Measurements from ENCODE around the gene KLHL29. TPM values are rescaled to one million over a fixed set of nuclear protein-coding genes. Genes with fewer than 3 reads are reported as not detected.

The KLHL29 gene
- total RNA-seq, 2 experiments from 2014 or later: 2.5 to 2.7 TPM

DNA sequence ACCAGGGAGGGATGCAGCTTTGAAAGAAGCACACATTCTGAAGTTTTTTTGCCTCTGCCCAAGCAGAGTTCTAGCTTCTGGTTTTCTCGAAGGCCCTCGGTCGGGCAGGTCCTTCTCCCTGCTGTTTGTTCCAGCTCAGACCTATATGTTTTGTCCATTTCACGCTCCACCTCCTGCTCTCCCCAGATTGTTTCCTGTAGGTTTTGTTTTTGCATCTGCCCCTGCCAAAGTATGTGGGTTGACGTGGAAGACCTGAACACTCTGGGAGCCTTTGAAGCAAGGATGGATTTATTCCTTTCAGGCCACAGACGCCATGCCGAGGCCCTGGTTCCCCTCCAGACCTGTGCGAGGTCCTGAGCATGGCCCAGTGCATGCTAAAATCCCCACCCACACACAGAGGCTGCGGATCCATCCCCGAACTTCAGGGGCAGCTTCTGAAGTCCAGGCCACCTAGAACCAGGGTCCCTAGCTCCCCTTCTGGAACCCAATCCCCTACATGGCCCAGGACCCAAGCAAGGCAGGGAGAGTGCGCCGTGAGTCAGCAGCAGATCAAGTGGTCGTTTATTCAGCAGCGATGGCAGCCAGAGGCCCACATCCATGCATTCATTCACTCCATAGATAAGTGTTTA lies 205.4 kb downstream of the KLHL29 start:
- DNase-seq (no peak), ATAC-seq (ENCODE audit: poor library complexity) (no peak)
- Histone ChIP-seq H3K9me3 (ENCODE audit: control insufficient read depth in 1 of 2, insufficient read depth in 1 of 2, low read length in 2 of 2) (no peaks in the 10 kb centered on the region), H3K4me1 (ENCODE audit: insufficient read depth, low read length) (no peaks in the 10 kb centered on the region), H3K4me3 (ENCODE audit: low read length) (no peak overlapping the region), H3K27ac (ENCODE audit: low read depth in 1 of 2, low read length in 2 of 2) (no peak overlapping the region), H3K27me3 (ENCODE audit: control insufficient read depth in 1 of 2, insufficient read depth in 2 of 2, low read length in 2 of 2) (no peaks in the 10 kb centered on the region), H3K36me3 (ENCODE audit: insufficient read depth, low read length) (no peaks in the 10 kb centered on the region)
- no peaks in the 10 kb centered on the region for H3K36me3 Mint-ChIP-seq (ENCODE audit: low read depth)
- no peaks in the 10 kb centered on the region for H3K4me1 Mint-ChIP-seq (ENCODE audit: low read depth)
- TF ChIP-seq, protein P1, sequence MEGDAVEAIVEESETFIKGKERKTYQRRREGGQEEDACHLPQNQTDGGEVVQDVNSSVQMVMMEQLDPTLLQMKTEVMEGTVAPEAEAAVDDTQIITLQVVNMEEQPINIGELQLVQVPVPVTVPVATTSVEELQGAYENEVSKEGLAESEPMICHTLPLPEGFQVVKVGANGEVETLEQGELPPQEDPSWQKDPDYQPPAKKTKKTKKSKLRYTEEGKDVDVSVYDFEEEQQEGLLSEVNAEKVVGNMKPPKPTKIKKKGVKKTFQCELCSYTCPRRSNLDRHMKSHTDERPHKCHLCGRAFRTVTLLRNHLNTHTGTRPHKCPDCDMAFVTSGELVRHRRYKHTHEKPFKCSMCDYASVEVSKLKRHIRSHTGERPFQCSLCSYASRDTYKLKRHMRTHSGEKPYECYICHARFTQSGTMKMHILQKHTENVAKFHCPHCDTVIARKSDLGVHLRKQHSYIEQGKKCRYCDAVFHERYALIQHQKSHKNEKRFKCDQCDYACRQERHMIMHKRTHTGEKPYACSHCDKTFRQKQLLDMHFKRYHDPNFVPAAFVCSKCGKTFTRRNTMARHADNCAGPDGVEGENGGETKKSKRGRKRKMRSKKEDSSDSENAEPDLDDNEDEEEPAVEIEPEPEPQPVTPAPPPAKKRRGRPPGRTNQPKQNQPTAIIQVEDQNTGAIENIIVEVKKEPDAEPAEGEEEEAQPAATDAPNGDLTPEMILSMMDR (IDR thresholded peaks at IDR 0.05): no peak
- H3K9me3 Mint-ChIP-seq: no peaks in the 10 kb centered on the region
- CTCF ChIA-PET: no interaction called here
- no peak overlapping the region for H3K27ac Mint-ChIP-seq
- intact Hi-C loops (cut with DNase I, micrococcal nuclease): no loop called here
- POLR2A ChIA-PET: no interaction called here
- no peak overlapping the region for H3K4me3 Mint-ChIP-seq
- no peaks in the 10 kb centered on the region for H3K27me3 Mint-ChIP-seq

DNA sequence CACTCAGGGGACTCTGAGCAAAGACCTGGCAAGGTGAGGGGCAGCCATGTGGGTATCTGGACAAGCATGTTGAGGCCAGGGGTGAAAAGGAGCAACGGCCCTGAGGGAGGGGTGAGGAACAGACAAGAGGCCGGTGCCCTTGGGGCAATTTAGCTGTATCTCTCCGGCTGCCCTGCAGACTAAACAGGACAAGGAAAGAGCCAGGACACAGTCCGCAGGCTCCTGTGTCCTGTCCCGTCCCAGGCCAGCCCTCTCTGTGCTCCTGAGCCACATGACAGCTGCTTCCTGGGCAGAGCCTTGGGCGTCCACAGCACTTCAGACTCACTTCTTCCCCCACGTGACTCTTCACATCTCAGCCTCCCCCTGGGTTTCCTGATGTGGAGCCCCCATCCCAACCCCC lies 206.1 kb downstream of the KLHL29 start:
- H3K36me3 Mint-ChIP-seq (ENCODE audit: low read depth): no peaks in the 10 kb centered on the region
- CTCF ChIA-PET: no interaction called here
- TF ChIP-seq, protein P1 (IDR thresholded peaks at IDR 0.05): no peak

DNA sequence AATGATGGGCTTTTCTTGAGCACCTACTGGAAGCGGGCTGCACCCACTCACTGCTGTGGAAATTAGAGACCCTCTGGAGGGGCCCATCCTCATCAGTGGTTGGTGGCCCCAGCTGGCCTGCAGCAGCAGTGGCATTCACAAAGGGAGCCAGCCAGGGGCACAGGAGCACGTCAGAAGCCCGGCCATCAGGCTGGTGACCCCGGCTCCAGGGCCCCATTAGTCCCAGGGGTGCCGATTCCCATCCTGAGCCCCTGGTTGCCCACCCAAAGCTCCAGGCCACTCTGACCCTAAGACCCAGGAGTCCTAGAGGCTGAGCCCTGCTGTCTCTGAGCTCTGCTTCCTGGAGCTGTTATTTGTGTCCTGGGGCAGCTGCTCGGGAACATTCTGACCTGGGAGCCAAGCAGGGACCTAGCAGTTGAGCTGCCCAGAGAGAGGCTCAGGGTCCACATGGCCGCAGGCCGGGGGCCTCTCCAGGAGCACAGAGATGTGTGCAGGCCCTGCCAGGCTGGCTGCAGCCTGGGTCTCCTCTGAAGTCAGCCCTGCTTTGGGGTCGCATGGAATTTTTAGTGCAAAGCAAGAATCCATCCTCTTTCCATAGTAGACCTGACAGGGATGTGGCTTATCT lies 207.2 kb downstream of the KLHL29 start:
- no peak overlapping the region for H3K27ac Mint-ChIP-seq
- Histone ChIP-seq H3K36me3 (ENCODE audit: insufficient read depth, low read length) (no peaks in the 10 kb centered on the region), H3K27ac (ENCODE audit: low read depth in 1 of 2, low read length in 2 of 2) (no peak overlapping the region), H3K9me3 (ENCODE audit: control insufficient read depth in 1 of 2, insufficient read depth in 1 of 2, low read length in 2 of 2) (no peaks in the 10 kb centered on the region), H3K4me1 (ENCODE audit: insufficient read depth, low read length) (no peaks in the 10 kb centered on the region), H3K4me3 (ENCODE audit: low read length) (no peak overlapping the region), H3K27me3 (ENCODE audit: control insufficient read depth in 1 of 2, insufficient read depth in 2 of 2, low read length in 2 of 2) (no peaks in the 10 kb centered on the region)
- H3K4me3 Mint-ChIP-seq: no peak overlapping the region
- no peak for DNase-seq
- POLR2A ChIA-PET: interaction anchor here (0.5 kb wide), 1 partner anchor 10 kb away, joined by 3 read pairs; no protein-coding TSS in a partner anchor
- H3K27me3 Mint-ChIP-seq: no peaks in the 10 kb centered on the region
- CTCF ChIA-PET: no interaction called here
- H3K4me1 Mint-ChIP-seq (ENCODE audit: low read depth): no peaks in the 10 kb centered on the region
- H3K9me3 Mint-ChIP-seq: no peaks in the 10 kb centered on the region
- no peaks in the 10 kb centered on the region for H3K36me3 Mint-ChIP-seq (ENCODE audit: low read depth)
- TF ChIP-seq, protein P1 (IDR thresholded peaks at IDR 0.05): no peak
- ATAC-seq (ENCODE audit: poor library complexity): no peak
- intact Hi-C loops (cut with DNase I, micrococcal nuclease): no loop called here

More for the DNA sequence above, 206.1 kb downstream of the KLHL29 start:
- intact Hi-C loops (cut with DNase I, micrococcal nuclease): no loop called here
- no peaks in the 10 kb centered on the region for H3K9me3 ChIP-seq (ENCODE audit: control insufficient read depth in 1 of 2, insufficient read depth in 1 of 2, low read length in 2 of 2)
- no peak overlapping the region for H3K27ac Mint-ChIP-seq
- no peaks in the 10 kb centered on the region for H3K27me3 Mint-ChIP-seq
- H3K9me3 Mint-ChIP-seq: no peaks in the 10 kb centered on the region
- no peak overlapping the region for H3K4me3 Mint-ChIP-seq
- POLR2A ChIA-PET: no interaction called here
- no peaks in the 10 kb centered on the region for H3K4me1 Mint-ChIP-seq (ENCODE audit: low read depth)
- no peak for ATAC-seq (ENCODE audit: poor library complexity)
- DNase-seq: no peak
- no peak overlapping the region for H3K4me3 ChIP-seq (ENCODE audit: low read length)
- H3K27ac ChIP-seq (ENCODE audit: low read depth in 1 of 2, low read length in 2 of 2): no peak overlapping the region
- no peaks in the 10 kb centered on the region for H3K27me3 ChIP-seq (ENCODE audit: control insufficient read depth in 1 of 2, insufficient read depth in 2 of 2, low read length in 2 of 2)
- no peaks in the 10 kb centered on the region for H3K36me3 ChIP-seq (ENCODE audit: insufficient read depth, low read length)
- no peaks in the 10 kb centered on the region for H3K4me1 ChIP-seq (ENCODE audit: insufficient read depth, low read length)
